IPS DF 4.7 (cell line): ENCODE measurements around the gene TMEM115.

Experiments used
- DNase-seq: peaks from one replicate; pipeline ENCODE4 v3.0.0-alpha.2; 2013; ENCODE audit warnings: low spot score; ENCODE audit errors: extremely low read depth

TMEM115 gene

GRCh38 chr3:50358911-50359759, at the start of gene TMEM115:
TMEM115 (minus strand) TSS chr3:50359521; CDS start chr3:50359063, 458 bp downstream.
- peak; percentile 95 for DNase-seq

DNA sequence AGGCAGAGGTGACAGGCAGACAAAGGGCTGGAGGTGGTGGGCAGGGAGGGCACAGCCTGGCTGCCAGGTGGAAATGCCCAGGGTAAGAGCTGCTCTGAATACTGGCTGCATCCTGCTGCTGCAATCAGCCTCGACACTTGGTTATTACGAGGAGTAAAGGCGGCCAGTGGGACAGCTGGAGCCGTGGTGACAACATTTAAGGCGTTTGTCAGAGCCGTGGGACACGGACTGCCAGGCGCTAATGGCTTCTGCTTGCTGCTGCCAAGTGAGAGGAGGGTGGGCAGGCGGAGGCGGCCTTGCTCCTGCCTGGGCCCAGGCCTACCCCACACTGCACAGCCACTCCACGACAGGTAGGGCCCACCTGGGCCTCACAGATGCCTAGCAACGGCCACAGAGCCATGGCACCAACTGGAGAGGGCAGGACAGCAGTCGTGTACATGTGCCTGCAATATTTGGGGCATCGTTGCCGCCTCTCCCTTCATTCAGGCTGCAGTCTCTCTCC, 49.2 kb upstream of the TMEM115 start:
- DNase-seq = no peak

DNA sequence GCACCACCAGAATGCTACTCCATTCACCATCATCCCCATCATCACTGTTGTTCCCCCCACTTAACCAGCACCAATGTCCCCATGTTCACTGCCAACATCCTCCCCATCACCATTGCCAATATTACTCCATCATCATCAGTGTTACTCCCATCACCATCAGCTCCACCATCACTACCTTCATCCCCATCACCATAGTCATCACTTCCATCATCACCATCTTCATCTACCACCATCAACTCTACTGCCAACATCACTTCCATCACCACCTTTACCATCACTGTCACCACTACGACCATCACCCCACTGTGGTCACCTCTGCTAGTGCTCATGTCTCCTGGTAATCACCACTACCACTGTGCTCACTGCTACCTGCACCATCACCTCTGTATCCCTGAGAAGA, 47.2 kb upstream of the TMEM115 start:
- no peak for DNase-seq

- no peak for DNase-seq
Observed at GRCh38 chr3:50405249-50405648, 45.9 kb upstream of the TMEM115 start.

DNA sequence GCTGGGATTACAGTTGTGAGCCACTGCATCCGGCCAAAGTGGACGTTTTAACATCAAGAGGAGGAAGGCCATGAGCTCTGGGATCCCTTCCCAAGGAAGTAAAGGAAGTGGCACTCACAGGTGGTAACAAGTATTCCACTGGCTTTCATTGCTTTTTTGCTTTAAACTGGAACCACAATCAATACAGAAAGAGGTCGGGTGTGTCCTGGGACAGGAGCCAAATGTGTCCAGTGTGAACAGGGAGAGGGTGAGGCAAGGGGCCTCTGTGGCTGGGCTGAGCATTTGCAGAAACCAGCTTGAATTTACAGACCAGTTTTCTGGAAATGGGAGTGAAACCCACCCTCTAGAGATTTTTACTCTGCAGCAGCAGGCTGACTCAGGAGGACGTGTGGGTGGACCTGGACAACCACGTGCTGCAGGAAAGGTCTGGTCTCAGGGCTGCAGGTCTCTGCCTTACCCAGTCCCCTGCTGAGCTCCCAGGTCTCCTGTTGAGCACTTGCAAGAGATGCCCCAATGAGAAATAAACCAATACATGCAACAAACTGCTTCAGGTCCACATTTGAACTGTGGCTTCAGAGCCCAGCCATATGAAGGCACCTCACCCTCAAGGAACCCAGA, 42.8 kb upstream of the TMEM115 start:
- no peak for DNase-seq

DNA sequence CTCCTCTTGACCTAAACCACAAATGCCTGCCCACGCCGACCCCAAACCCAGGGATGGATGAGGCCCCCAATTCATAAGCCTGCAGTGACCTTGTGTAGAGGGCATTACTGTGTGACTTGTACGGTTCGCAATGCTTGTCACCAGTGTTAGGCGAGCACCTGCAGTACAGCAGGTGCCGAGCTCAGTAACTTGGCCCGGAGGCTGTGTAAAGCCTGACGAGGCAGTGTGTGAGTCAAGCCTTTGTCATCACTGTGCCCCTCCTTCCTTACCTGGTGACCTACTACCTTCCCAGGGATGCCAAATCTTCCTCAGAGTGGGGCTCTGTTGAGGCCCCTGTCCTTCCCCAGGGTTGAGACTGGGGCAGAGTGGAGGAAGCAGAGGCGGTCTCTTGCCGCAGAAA, 37.2 kb upstream of the TMEM115 start:
- no peak for DNase-seq

DNA sequence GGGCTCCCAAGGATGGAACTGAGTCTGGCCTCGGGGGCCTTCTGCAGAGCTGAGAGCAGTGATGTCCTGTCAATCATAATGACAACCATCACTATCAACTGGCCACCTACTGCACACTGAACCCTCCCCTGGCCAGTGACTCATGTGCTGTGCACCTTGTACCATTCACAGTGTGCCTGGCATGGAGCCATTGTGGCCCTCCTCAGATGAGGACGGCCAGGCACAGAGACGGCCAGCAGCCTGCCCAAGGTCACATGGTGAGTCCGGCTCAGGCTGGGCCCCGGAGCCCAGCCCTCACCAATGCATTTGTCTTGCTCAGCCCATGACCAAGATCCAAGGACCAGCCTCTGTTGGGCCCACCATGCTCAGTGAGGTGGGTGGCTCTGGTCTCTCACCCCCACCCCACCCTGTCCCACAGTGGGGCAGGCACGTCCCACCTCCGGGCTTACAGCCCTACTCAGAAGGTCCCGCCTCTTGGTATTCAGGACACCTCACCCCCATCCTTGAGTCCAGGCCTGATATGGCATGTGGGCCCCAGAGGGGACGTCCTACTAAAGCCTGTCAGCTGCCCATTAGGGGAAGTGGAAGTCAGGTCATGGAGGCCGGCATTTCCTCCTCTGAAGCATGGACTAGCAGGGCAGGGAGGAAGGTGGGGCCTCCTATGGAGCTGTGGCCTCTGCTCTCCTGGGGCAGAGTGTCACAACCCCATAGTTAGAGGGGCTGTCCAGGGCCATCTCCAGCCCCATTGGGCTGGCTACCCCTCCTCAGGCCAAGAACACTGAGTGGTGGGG, 35.9 kb upstream of the TMEM115 start:
- DNase-seq = no peak

GRCh38 chr3:50393061-50393460, 33.7 kb upstream of the TMEM115 start:
- DNase-seq = no peak

DNA sequence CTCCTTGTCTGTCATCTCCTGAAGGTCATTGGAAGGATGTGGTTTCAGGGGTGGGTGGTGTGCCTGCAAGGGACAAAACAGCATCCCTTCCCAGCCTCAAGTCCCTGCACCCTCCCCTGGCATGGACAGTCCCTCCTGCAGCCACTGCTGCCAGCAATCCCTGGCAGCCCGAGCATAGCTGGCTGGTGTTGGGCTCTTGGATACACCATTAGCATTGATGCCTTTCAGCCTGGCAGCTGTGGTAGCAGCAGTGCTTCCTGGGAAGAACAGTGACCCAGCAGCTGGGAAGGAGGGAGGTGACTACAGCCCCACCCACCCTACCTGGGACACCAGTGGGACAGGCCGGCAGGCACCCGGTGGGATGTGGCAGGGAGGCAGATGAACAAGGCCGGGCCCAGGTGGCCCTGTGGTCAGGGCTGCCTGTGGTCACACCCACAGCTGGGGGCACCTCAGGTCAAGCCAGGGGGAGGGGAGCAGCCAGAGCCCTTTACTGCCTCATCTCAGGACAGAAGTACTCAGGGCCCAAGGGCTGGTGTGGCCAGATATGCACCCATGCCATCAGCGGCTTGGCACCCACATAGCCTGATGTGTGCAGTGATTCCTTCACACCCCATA, 32.9 kb upstream of the TMEM115 start:
- DNase-seq = no peak

GRCh38 chr3:50390508-50391224, 31.3 kb upstream of the TMEM115 start:
- DNase-seq = no peak

DNA sequence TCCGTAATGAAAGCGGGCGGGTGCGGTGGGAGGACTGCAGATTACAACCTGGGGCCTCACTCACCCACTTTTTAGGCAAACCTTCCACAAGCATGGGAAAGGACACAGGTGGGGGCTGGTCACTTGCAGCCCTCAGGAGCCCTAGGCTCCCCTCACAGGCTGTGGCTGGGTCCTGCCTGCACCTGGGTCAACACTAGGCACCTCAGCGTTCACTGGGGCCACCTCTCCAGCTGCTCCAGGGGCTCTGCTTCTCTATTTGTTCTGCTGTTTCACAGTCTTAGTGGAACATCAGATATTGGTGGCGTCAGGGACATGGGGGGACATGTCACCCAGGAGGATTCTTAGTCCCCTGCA, 30.1 kb upstream of the TMEM115 start:
- DNase-seq = no peak

- no peak for DNase-seq
Observed at GRCh38 chr3:50388720-50389413, 29.5 kb upstream of the TMEM115 start.

DNA sequence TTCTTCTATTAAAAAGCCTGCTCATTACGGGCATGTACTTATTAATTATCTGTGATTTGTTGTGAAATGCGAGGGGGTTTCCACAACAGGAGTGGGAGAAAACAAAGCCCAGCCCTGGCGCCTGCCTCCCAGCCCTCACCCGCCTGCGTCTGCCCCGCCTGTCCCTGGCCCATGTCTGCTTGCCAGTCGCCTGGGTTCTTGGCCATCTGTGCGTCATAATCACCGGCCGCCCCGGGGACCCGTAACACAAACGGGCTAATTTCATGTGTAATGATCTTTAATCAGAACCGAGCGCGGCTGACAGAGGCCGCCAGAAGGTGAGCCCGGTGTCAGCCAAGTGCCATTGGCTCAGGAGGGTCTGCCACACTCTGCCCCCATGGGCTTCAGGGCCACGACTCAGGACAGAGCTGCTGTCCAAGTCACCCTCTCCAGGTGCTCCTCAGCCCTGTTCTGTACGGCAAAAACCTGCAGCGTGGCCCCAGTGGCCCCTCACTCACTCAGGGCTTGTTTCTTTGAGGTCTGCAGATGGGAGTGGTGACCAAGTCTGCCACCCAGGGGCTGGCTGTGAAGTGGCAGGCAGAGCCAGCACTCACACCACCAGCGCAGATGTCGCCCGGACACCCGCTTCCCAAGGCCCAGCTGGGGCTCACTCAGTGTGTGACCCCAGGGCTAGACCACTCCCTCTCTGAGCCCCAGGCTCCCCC, 28.8 kb upstream of the TMEM115 start:
- no peak for DNase-seq

- DNase-seq = no peak
Observed at GRCh38 chr3:50385754-50386153, 26.4 kb upstream of the TMEM115 start.

DNA sequence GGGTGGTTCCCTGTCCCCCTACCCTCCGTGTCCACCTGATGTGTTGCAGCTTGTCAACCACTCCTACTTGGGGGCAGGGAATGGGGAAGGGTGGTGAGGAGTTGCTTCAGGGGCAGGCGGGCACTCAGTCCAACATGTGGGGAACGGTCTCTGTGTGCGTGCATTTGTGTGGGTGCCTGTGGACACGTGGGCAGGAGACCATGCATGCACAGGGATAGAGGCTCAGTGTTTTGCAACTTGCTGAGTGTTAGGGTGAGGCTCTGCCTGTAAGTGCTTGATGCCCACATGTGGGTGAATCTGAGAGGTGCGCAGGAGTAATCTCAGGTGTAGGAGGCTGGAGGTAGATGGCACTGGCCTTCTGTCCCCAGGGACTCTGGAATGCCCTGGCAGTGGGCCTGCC, 24.4 kb upstream of the TMEM115 start:
- no peak for DNase-seq

GRCh38 chr3:50382722-50383121, 23.4 kb upstream of the TMEM115 start:
- DNase-seq = no peak

DNA sequence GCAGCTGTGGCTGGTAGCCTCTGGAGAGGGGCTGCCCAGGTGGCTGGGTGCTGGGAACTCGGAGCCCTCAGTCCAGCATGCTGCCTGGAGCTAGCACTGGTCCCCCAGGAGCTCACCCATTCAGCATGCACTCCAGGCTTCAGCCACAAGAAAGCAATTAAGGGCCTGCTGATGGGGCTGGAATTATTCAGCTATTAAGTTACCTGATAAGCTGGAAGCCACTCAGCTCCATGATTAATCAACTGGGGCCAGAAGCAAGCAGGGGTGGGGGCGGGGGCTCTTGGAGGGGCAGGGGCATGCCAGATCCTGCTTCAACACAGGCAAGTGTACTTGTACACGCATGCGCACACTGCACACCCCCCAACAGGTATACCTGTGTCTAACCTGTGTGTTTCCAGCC, 22.1 kb upstream of the TMEM115 start:
- DNase-seq = no peak

GRCh38 chr3:50380405-50381085, 21.2 kb upstream of the TMEM115 start:
- DNase-seq = no peak

DNA sequence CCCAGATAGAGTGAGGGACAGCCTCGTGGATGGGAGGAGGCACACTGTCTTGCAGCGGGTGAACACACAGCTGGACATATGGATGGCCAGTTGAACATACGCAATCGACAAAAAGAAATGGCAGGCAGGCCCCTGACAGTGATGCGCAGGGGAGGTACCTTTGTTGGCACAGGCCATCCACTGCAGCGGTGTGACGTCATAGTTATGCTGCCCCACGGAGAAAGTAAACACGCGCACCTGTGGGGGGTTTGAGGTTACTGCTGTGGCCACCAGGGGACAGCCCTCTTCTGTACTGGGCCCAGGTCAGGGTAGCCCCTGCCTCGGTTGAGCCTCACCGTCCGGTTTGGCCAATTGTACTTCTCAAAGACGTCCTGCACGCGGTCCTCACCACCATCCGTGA, 19.4 kb upstream of the TMEM115 start:
- no peak for DNase-seq
